Measurements from ENCODE around the gene TRO.

TRO gene

GRCh38 chrX:54923376-54923775 is 2.8 kb downstream of the TRO start:
- TF ChIP-seq EZH2 (optimal IDR thresholded peaks at IDR 0.05; ENCODE audit: low read depth, low read length) = no peak
- TF ChIP-seq EZH2phosphoT487 (IDR thresholded peaks at IDR 0.05; ENCODE audit: low read length) = no peak
- no peak for TF ChIP-seq CTCF (IDR thresholded peaks at IDR 0.05; ENCODE audit: low read length)
- Histone ChIP-seq H3K4me3 (ENCODE audit: low read length) (no peak overlapping the region), H3K9me2 (replicated peaks; ENCODE audit: insufficient read depth, low read length) (no peaks in the 10 kb centered on the region), H3K27ac (ENCODE audit: low read length) (no peak overlapping the region), H3K36me3 (replicated peaks; ENCODE audit: insufficient read depth, low read length) (no peaks in the 10 kb centered on the region), H3K27me3 (replicated peaks; ENCODE audit: insufficient read depth, low read length) (no peaks in the 10 kb centered on the region), H3K79me2 (ENCODE audit: low read length) (no peaks in the 10 kb centered on the region), H4K20me1 (ENCODE audit: insufficient read depth, low read length) (no peaks in the 10 kb centered on the region), H3K4me2 (ENCODE audit: low read depth, low read length) (no peak overlapping the region), H2AFZ (ENCODE audit: low read length) (no peak overlapping the region), H3K9ac (ENCODE audit: low read length) (no peak overlapping the region), H3F3A (ENCODE audit: insufficient read depth, low read length) (no peaks in the 10 kb centered on the region), H3K9me3 (replicated peaks; ENCODE audit: insufficient read depth, low read length) (no peaks in the 10 kb centered on the region), H3K4me1 (ENCODE audit: low read length) (peaks cover 3% of the 10 kb centered on the region; the same call in 1 of the 2 replicates)
- DNase-seq = no peak

GRCh38 chrX:54926978-54927377 is 6.4 kb downstream of the TRO start:
- no peaks in the 10 kb centered on the region for H3K36me3 ChIP-seq (replicated peaks; ENCODE audit: insufficient read depth, low read length)

GRCh38 chrX:54928876-54929275 is 8.3 kb downstream of the TRO start:
- no peaks in the 10 kb centered on the region for H4K20me1 ChIP-seq (ENCODE audit: insufficient read depth, low read length)
- H2AFZ ChIP-seq (ENCODE audit: low read length) = no peak overlapping the region
- H3K4me3 ChIP-seq (ENCODE audit: low read length) = no peak overlapping the region
- no peaks in the 10 kb centered on the region for H3K36me3 ChIP-seq (replicated peaks; ENCODE audit: insufficient read depth, low read length)
- no peaks in the 10 kb centered on the region for H3K27me3 ChIP-seq (replicated peaks; ENCODE audit: insufficient read depth, low read length)
- H3K4me1 ChIP-seq (ENCODE audit: low read length) = peaks cover 3% of the 10 kb centered on the region; the same call in 1 of the 2 replicates
- no peaks in the 10 kb centered on the region for H3F3A ChIP-seq (ENCODE audit: insufficient read depth, low read length)
- no peaks in the 10 kb centered on the region for H3K9me2 ChIP-seq (replicated peaks; ENCODE audit: insufficient read depth, low read length)
- H3K79me2 ChIP-seq (ENCODE audit: low read length) = no peaks in the 10 kb centered on the region
- DNase-seq = no peak
- no peak overlapping the region for H3K9ac ChIP-seq (ENCODE audit: low read length)
- no peak for TF ChIP-seq EZH2phosphoT487 (IDR thresholded peaks at IDR 0.05; ENCODE audit: low read length)
- TF ChIP-seq CTCF (IDR thresholded peaks at IDR 0.05; ENCODE audit: low read length) = no peak
- no peak for TF ChIP-seq EZH2 (optimal IDR thresholded peaks at IDR 0.05; ENCODE audit: low read depth, low read length)
- no peaks in the 10 kb centered on the region for H3K9me3 ChIP-seq (replicated peaks; ENCODE audit: insufficient read depth, low read length)
- H3K4me2 ChIP-seq (ENCODE audit: low read depth, low read length) = no peak overlapping the region
- H3K27ac ChIP-seq (ENCODE audit: low read length) = no peak overlapping the region

More at GRCh38 chrX:54926978-54927377, 6.4 kb downstream of the TRO start:
- Histone ChIP-seq H3F3A (ENCODE audit: insufficient read depth, low read length) (no peaks in the 10 kb centered on the region), H3K9ac (ENCODE audit: low read length) (no peak overlapping the region), H3K27ac (ENCODE audit: low read length) (no peak overlapping the region), H3K9me3 (replicated peaks; ENCODE audit: insufficient read depth, low read length) (no peaks in the 10 kb centered on the region), H3K79me2 (ENCODE audit: low read length) (no peaks in the 10 kb centered on the region), H4K20me1 (ENCODE audit: insufficient read depth, low read length) (no peaks in the 10 kb centered on the region), H2AFZ (ENCODE audit: low read length) (no peak overlapping the region), H3K4me2 (ENCODE audit: low read depth, low read length) (no peak overlapping the region), H3K9me2 (replicated peaks; ENCODE audit: insufficient read depth, low read length) (no peaks in the 10 kb centered on the region), H3K4me3 (ENCODE audit: low read length) (no peak overlapping the region), H3K27me3 (replicated peaks; ENCODE audit: insufficient read depth, low read length) (no peaks in the 10 kb centered on the region), H3K4me1 (ENCODE audit: low read length) (peaks cover 3% of the 10 kb centered on the region; the same call in 1 of the 2 replicates)
- TF ChIP-seq EZH2phosphoT487 (IDR thresholded peaks at IDR 0.05; ENCODE audit: low read length) (no peak), EZH2 (optimal IDR thresholded peaks at IDR 0.05; ENCODE audit: low read depth, low read length) (no peak), CTCF (IDR thresholded peaks at IDR 0.05; ENCODE audit: low read length) (no peak)
- DNase-seq = no peak

Data from MM.1S (cell line).